ENCODE data around the gene TRIM5.
"Not testable (repeated sequence)": the region's sequence is repeated elsewhere in the genome, so short reads cannot be mapped to it uniquely, and the experiment has no call there.

Gene TRIM5

GRCh38 chr11:5700421-5701054 is 15.7 kb upstream of the TRIM5 start:
- Mint-ChIP-seq H3K27me3 (ENCODE audit: low read depth) (peaks cover 3% of the 10 kb centered on the region), H3K36me3 (ENCODE audit: low read depth) (no peaks in the 10 kb centered on the region), H3K27ac (no peak overlapping the region), H3K9me3 (no peaks in the 10 kb centered on the region), H3K4me3 (no peak overlapping the region), H3K4me1 (no peaks in the 10 kb centered on the region)
- TF ChIP-seq CTCF (IDR thresholded peaks at IDR 0.05; ENCODE audit: unreplicated experiment in 3 of 3): no peak

DNA sequence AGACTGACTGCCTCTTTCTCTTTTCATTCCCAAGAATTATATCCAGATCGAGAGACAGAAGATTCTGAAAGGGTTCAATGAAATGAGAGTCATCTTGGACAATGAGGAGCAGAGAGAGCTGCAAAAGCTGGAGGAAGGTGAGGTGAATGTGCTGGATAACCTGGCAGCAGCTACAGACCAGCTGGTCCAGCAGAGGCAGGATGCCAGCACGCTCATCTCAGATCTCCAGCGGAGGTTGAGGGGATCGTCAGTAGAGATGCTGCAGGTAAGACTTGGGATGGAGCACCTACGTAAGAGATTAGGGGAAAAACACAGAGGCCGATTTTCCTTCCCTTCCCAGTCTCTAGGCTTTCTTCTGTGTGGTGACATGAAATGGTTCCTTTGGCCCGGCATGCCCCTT is 13.4 kb upstream of the TRIM5 start:
- Mint-ChIP-seq H3K27me3 (ENCODE audit: low read depth) (peaks cover 3% of the 10 kb centered on the region), H3K36me3 (ENCODE audit: low read depth) (no peaks in the 10 kb centered on the region), H3K27ac (no peak overlapping the region), H3K9me3 (no peaks in the 10 kb centered on the region), H3K4me1 (no peaks in the 10 kb centered on the region), H3K4me3 (no peak overlapping the region)
- no peak for TF ChIP-seq CTCF (IDR thresholded peaks at IDR 0.05; ENCODE audit: unreplicated experiment in 3 of 3)

DNA sequence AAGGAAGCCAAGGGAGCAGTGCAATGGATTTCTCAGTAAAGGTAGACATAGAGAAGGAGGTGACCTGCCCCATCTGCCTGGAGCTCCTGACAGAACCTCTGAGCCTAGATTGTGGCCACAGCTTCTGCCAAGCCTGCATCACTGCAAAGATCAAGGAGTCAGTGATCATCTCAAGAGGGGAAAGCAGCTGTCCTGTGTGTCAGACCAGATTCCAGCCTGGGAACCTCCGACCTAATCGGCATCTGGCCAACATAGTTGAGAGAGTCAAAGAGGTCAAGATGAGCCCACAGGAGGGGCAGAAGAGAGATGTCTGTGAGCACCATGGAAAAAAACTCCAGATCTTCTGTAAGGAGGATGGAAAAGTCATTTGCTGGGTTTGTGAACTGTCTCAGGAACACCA is 11.3 kb upstream of the TRIM5 start:
- Mint-ChIP-seq H3K9me3 (no peaks in the 10 kb centered on the region), H3K4me1 (no peaks in the 10 kb centered on the region), H3K4me3 (no peak overlapping the region), H3K36me3 (ENCODE audit: low read depth) (no peaks in the 10 kb centered on the region), H3K27me3 (ENCODE audit: low read depth) (peaks cover 3% of the 10 kb centered on the region), H3K27ac (no peak overlapping the region)
- TF ChIP-seq CTCF (IDR thresholded peaks at IDR 0.05; ENCODE audit: unreplicated experiment in 3 of 3): no peak

- TF ChIP-seq CTCF (IDR thresholded peaks at IDR 0.05; ENCODE audit: unreplicated experiment in 3 of 3): no peak
- Mint-ChIP-seq H3K9me3 (no peaks in the 10 kb centered on the region), H3K4me1 (no peaks in the 10 kb centered on the region), H3K4me3 (no peak overlapping the region), H3K36me3 (ENCODE audit: low read depth) (no peaks in the 10 kb centered on the region), H3K27ac (no peak overlapping the region), H3K27me3 (ENCODE audit: low read depth) (peaks cover 3% of the 10 kb centered on the region)
These were observed 10.7 kb upstream of the TRIM5 start for GRCh38 chr11:5695580-5695979.

GRCh38 chr11:5694642-5695041 is 9.8 kb upstream of the TRIM5 start:
- no peak overlapping the region for H3K4me3 Mint-ChIP-seq
- no peak overlapping the region for H3K27ac Mint-ChIP-seq
- H3K27me3 Mint-ChIP-seq (ENCODE audit: low read depth): peaks cover 3% of the 10 kb centered on the region
- no peaks in the 10 kb centered on the region for H3K36me3 Mint-ChIP-seq (ENCODE audit: low read depth)
- TF ChIP-seq CTCF (IDR thresholded peaks at IDR 0.05; ENCODE audit: unreplicated experiment in 3 of 3): no peak
- peaks cover 6% of the 10 kb centered on the region for H3K4me1 Mint-ChIP-seq
- no peaks in the 10 kb centered on the region for H3K9me3 Mint-ChIP-seq

DNA sequence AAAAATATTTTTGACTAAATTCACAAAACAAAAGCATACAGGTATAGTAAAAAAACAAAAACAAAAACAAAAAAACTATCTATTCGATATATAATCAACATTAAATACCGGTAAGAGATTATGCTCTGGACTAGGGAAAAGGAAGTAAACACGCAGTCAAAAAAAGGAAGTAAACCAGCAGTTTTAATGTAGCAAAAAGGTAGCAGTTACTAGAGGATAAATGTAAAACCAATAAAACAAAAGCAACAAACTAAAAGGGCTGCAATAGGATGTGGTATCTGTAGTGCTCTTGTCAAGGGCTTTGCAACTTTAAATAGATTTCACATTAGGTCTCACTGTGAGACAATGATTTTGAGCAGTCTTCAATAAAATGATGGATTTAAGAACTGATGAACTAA is 7.1 kb upstream of the TRIM5 start:
- H3K27ac Mint-ChIP-seq: no peak overlapping the region
- peaks cover 3% of the 10 kb centered on the region for H3K27me3 Mint-ChIP-seq (ENCODE audit: low read depth)
- H3K36me3 Mint-ChIP-seq (ENCODE audit: low read depth): no peaks in the 10 kb centered on the region
- H3K4me1 Mint-ChIP-seq: peaks cover 9% of the 10 kb centered on the region
- H3K9me3 Mint-ChIP-seq: no peaks in the 10 kb centered on the region
- no peak overlapping the region for H3K4me3 Mint-ChIP-seq
- TF ChIP-seq CTCF (IDR thresholded peaks at IDR 0.05; ENCODE audit: unreplicated experiment in 3 of 3): no peak

DNA sequence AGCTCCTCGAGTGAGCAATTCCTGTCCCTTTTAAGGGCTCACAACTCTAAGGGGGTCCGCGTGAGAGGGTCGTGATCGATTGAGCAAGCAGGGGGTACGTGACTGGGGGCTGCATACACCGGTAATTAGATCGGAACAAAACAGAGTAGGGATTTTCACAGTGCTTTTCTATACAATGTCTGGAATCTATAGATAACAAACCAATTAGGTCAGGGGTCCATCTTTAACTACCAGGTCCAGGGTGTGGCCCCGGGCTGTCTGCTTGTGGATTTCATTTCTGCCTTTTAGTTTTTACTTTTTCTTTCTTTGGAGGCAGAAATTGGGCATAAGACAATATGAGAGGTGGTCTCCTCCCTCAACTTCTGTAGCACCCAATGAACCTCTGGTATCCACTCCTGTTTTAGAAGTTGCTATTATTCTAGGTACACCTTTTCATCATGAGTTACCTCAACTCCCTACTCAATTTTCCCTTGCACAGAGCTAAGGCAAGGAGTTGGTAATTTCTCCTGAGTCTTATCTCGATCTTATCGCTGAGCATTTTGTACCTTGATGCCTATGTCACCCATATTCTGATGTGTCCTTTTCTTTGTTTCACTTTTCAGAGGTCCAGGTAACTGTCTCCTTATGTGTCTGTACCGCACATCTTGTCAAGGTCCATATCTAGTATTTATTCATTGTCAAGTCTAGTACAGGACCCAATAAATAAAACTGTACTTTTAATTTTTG is 6.5 kb upstream of the TRIM5 start:
- H3K27ac Mint-ChIP-seq; H3K36me3 Mint-ChIP-seq (ENCODE audit: low read depth); H3K4me1 Mint-ChIP-seq; H3K27me3 Mint-ChIP-seq (ENCODE audit: low read depth); H3K9me3 Mint-ChIP-seq; H3K4me3 Mint-ChIP-seq: not testable (repeated sequence)

All from nephron (organoid).